Breast epithelium (tissue), 4 donors: ENCODE measurements around the gene PSMG3. TPM values are rescaled to one million over a fixed set of nuclear protein-coding genes. Genes with fewer than 3 reads are reported as not detected.

Experiments used
- DNase-seq, 2 donors: peaks; one replicate each; pipeline ENCODE4 v3.0.0-alpha.2; 2019; ENCODE audit warnings: low spot score in 2 of 2
- H3K27ac ChIP-seq, 2 donors: fragments of 200-600 bp; sonication (generic) in 1 of 2; one replicate each; pipeline ENCODE4 v1.5.1; 2016 to 2019; ENCODE audit warnings: mild to moderate bottlenecking in 1 of 2
- H3K27me3 ChIP-seq, 2 donors: fragments of 200-600 bp; sonication (generic) in 1 of 2; one replicate each; pipeline versions ENCODE4 v1.5.1 to v1.6.0; 2017 to 2019; ENCODE audit warnings: control low read depth in 1 of 2, mild to moderate bottlenecking in 1 of 2
- H3K36me3 ChIP-seq: fragments of 200-600 bp; one replicate; pipeline ENCODE4 v1.5.1; 2019
- H3K4me1 ChIP-seq, 2 donors: fragments of 200-600 bp; sonication (generic); one replicate each; pipeline ENCODE4 v1.5.1; 2016 to 2019; ENCODE audit warnings: control low read depth in 1 of 2
- H3K4me3 ChIP-seq, 3 donors: fragments of 200-600 bp; sonication (generic); 1 replicate in 2 of 3; 2 replicates in 1 of 3; pipeline ENCODE4 v1.5.1; 2016 to 2019; ENCODE audit warnings: mild to moderate bottlenecking in 3 of 3, moderate library complexity in 2 of 3
- H3K9me3 ChIP-seq, 2 donors: fragments of 200-600 bp; sonication (generic) in 1 of 2; one replicate each; pipeline ENCODE4 v1.5.1; 2016 to 2019; ENCODE audit warnings: control low read depth in 1 of 2
- CTCF ChIP-seq, 3 donors: fragments of 450-650 bp; IDR thresholded peaks; one replicate each; pipeline ENCODE4 v1.5.1; 2016 to 2017; ENCODE audit warnings: antibody characterized with exemption in 3 of 3, mild to moderate bottlenecking in 3 of 3, moderate library complexity in 3 of 3
- POLR2A ChIP-seq: fragments of 450-650 bp; IDR thresholded peaks from one replicate; pipeline ENCODE4 v1.6.1; 2016; ENCODE audit warnings: antibody characterized with exemption, mild to moderate bottlenecking, moderate library complexity
- POLR2AphosphoS5 ChIP-seq, 3 donors: sonication (generic); formaldehyde crosslinking; IDR thresholded peaks; one replicate each; pipeline ENCODE4 v1.6.1; 2017; ENCODE audit warnings: antibody characterized with exemption in 3 of 3
- intact Hi-C: fragments of 100-400 bp; cut with DNase I; formaldehyde crosslinking; loops from one replicate; pipeline ENCODE4 v1.15.1; 2023; ENCODE audit warnings: low total_unique reads
- total RNA-seq, 3 donors: library from RNA; depleted of rRNA; stranded (reverse); fragments of >200 nt; gene quantifications; one replicate each; pipeline ENCODE4 v1.1.0, GENCODE V29; 2016

Gene PSMG3
- total RNA-seq, 3 donors from 2014 or later, result 32.6 to 52.8 (median 45.4) TPM

- intact Hi-C loops, result no loop called here
- Histone ChIP-seq H3K27ac (peak overlapping the region; percentile 100), H3K9me3 (no peaks in the 10 kb centered on the region), H3K36me3 (peaks cover 7% of the 10 kb centered on the region), H3K4me1 (peaks cover 3 to 20% of the 10 kb centered on the region in 2 donors), H3K27me3 (no peaks in the 10 kb centered on the region), H3K4me3 (peak overlapping the region; percentile 43 to 84 (median 53))
- TF ChIP-seq POLR2AphosphoS5 (IDR thresholded peaks at IDR 0.05) (no peak), CTCF (IDR thresholded peaks at IDR 0.05) (no peak), POLR2A (no peak)
- DNase-seq, result no peak
Measured at GRCh38 chr7:1536455-1536742, 33.4 kb downstream of the PSMG3 start.

GRCh38 chr7:1535701-1536454 is 34.0 kb downstream of the PSMG3 start:
- peaks cover 3 to 20% of the 10 kb centered on the region in 2 donors for H3K4me1 ChIP-seq
- H3K4me3 ChIP-seq, result no peak overlapping the region
- peak overlapping the region; percentile 100 for H3K27ac ChIP-seq
- H3K9me3 ChIP-seq, result no peaks in the 10 kb centered on the region
- no peaks in the 10 kb centered on the region for H3K27me3 ChIP-seq
- TF ChIP-seq CTCF (IDR thresholded peaks at IDR 0.05), result no peak
- no peak for TF ChIP-seq POLR2A
- no peak for TF ChIP-seq POLR2AphosphoS5 (IDR thresholded peaks at IDR 0.05)
- H3K36me3 ChIP-seq, result peaks cover 7% of the 10 kb centered on the region
- DNase-seq, result no peak
- intact Hi-C loops, result no loop called here

- H3K27ac ChIP-seq, result peak overlapping the region; percentile 100
- H3K4me3 ChIP-seq, result no peak overlapping the region
- no peak for DNase-seq
- H3K27me3 ChIP-seq, result no peaks in the 10 kb centered on the region
- H3K9me3 ChIP-seq, result no peaks in the 10 kb centered on the region
- H3K36me3 ChIP-seq, result no peaks in the 10 kb centered on the region
- peaks cover 3 to 20% of the 10 kb centered on the region in 2 donors for H3K4me1 ChIP-seq
- TF ChIP-seq POLR2AphosphoS5 (IDR thresholded peaks at IDR 0.05), result no peak
- TF ChIP-seq POLR2A, result no peak
- no peak for TF ChIP-seq CTCF (IDR thresholded peaks at IDR 0.05)
- intact Hi-C loops, result no loop called here
Measured at GRCh38 chr7:1535100-1535458, 34.8 kb downstream of the PSMG3 start.

- no peaks in the 10 kb centered on the region for H3K27me3 ChIP-seq
- no peak overlapping the region for H3K4me3 ChIP-seq
- no peaks in the 10 kb centered on the region for H3K9me3 ChIP-seq
- H3K4me1 ChIP-seq, result peaks cover 3 to 20% of the 10 kb centered on the region in 2 donors
- no peak for DNase-seq
- no peaks in the 10 kb centered on the region for H3K36me3 ChIP-seq
- intact Hi-C loops, result no loop called here
- H3K27ac ChIP-seq, result peak overlapping the region; percentile 97 to 100
- TF ChIP-seq POLR2A (no peak), CTCF (IDR thresholded peaks at IDR 0.05) (no peak), POLR2AphosphoS5 (IDR thresholded peaks at IDR 0.05) (no peak)
Measured at GRCh38 chr7:1534330-1535099, 35.3 kb downstream of the PSMG3 start.
